Measurements from ENCODE around the gene COL9A2.
A peak's percentile ranks its signal among the peaks of the same experiment; 100 is the strongest.

The COL9A2 gene

DNA sequence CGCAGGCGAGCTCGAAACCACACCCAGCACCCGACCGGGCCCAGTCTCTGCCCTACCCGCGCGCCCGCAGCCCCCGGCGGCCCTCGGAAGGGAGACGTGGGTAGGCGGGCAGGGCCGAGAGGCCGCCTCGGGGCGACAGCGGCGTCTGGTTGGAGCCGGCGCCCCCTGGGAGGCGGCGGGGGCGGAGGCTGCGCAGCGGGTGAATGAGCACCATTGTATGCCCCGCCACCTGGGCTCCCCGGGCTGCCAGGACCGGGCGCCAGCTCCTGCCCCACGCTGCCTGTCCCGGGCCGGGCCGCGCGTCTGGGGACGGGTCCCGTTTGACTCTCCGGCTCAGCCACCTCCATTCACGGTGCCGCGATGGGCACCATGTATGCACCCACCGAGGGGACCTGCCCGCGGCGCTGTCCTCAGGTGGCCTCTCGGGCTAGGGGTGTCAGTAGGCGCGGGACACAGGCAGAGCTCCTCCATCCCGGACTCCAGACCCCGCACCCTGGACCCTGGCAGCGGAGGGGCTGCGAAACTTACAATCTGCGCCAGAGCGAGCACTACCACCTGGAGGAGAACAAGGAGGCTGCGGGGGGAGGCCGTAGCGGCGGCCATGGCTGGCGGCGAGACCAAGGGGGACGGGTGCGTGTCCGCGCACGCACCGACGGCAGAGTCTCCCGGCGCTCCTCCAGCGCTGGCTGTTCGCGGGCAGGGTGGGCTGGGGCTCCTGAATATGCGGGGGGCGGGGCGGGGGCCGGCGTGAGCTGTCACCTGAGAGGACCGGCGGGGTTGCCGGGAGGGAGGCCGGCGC, at the start of gene COL9A2:
Gene COL9A2, minus strand, starts transcription at position 692 of the 799 bp plus-strand sequence. Its CDS starts 89 bp downstream, at position 603.
- intact Hi-C loops (cut with DNase I; ENCODE audit: low total_unique reads), result loop anchor here (5.0 kb wide), 1 partner anchor 164 kb away; no protein-coding TSS in a partner anchor
- H3K36me3 ChIP-seq, result no peaks in the 10 kb centered on the region
- no peak for DNase-seq
- H3K27ac ChIP-seq, result peak within 1 kb of the TSS in 1 of 2 donors; percentile 41
- peak within 1 kb of the TSS; percentile 47 to 56 for H3K4me3 ChIP-seq
- H3K4me1 ChIP-seq, result peaks cover 0 to 29% (median 24%) of the 10 kb centered on the region in 4 donors
- H3K27me3 ChIP-seq, result peaks cover 0 to 15% of the 10 kb centered on the region in 2 donors
- TF ChIP-seq CTCF (IDR thresholded peaks at IDR 0.05), result no peak
- no peaks in the 10 kb centered on the region for H3K9me3 ChIP-seq

- H3K27ac ChIP-seq, result no peak overlapping the region
- no peak for TF ChIP-seq CTCF (IDR thresholded peaks at IDR 0.05)
- no peaks in the 10 kb centered on the region for H3K27me3 ChIP-seq
- intact Hi-C loops (cut with DNase I; ENCODE audit: low total_unique reads), result no loop called here
- H3K9me3 ChIP-seq, result no peaks in the 10 kb centered on the region
- DNase-seq, result no peak
- no peaks in the 10 kb centered on the region for H3K4me1 ChIP-seq
- H3K4me3 ChIP-seq, result no peak overlapping the region
- H3K36me3 ChIP-seq, result no peaks in the 10 kb centered on the region
These were observed 46.6 kb upstream of the COL9A2 start for GRCh38 chr1:40363721-40364120.

- Histone ChIP-seq H3K36me3 (peaks cover 0 to 4% (median 0%) of the 10 kb centered on the region in 3 donors), H3K9me3 (peaks cover 0 to 2% (median 0%) of the 10 kb centered on the region in 3 donors), H3K27me3 (no peaks in the 10 kb centered on the region), H3K27ac (no peak overlapping the region), H3K4me3 (no peak overlapping the region), H3K4me1 (no peaks in the 10 kb centered on the region)
- TF ChIP-seq CTCF (IDR thresholded peaks at IDR 0.05), result no peak
- intact Hi-C loops (cut with DNase I; ENCODE audit: low total_unique reads), result no loop called here
- DNase-seq, result no peak
These were observed 45.6 kb upstream of the COL9A2 start for GRCh38 chr1:40362699-40363098.

GRCh38 chr1:40362199-40362598, 45.1 kb upstream of the COL9A2 start:
- H3K4me3 ChIP-seq, result no peak overlapping the region
- no peak overlapping the region for H3K27ac ChIP-seq
- no peak for DNase-seq
- TF ChIP-seq CTCF (IDR thresholded peaks at IDR 0.05), result no peak
- no peaks in the 10 kb centered on the region for H3K4me1 ChIP-seq
- H3K9me3 ChIP-seq, result peaks cover 0 to 7% (median 0%) of the 10 kb centered on the region in 3 donors
- H3K36me3 ChIP-seq, result peaks cover 0 to 4% (median 0%) of the 10 kb centered on the region in 3 donors
- no peaks in the 10 kb centered on the region for H3K27me3 ChIP-seq
- intact Hi-C loops (cut with DNase I; ENCODE audit: low total_unique reads), result no loop called here

- Histone ChIP-seq H3K36me3 (peaks cover 0 to 4% (median 0%) of the 10 kb centered on the region in 3 donors), H3K27me3 (no peaks in the 10 kb centered on the region), H3K4me1 (no peaks in the 10 kb centered on the region), H3K9me3 (peaks cover 0 to 7% (median 0%) of the 10 kb centered on the region in 3 donors), H3K27ac (no peak overlapping the region), H3K4me3 (no peak overlapping the region)
- intact Hi-C loops (cut with DNase I; ENCODE audit: low total_unique reads), result no loop called here
- DNase-seq, result no peak
- no peak for TF ChIP-seq CTCF (IDR thresholded peaks at IDR 0.05)
These were observed 44.6 kb upstream of the COL9A2 start for GRCh38 chr1:40361637-40362036.

Data from tibial artery (tissue), 4 donors.